Left renal cortex interstitium (tissue), 4 donors: ENCODE measurements around the gene VEGFA. TPM values are rescaled to one million over a fixed set of nuclear protein-coding genes. Genes with fewer than 3 reads are reported as not detected.

ENCODE experiments used
- DNase-seq, 4 donors: peaks; one replicate each; pipeline ENCODE4 v3.0.0-alpha.2; 2013; ENCODE audit warnings: low read depth in 4 of 4, low spot score in 2 of 4, missing footprints in 1 of 4
- polyA plus RNA-seq, 4 donors: library from polyadenylated mRNA; unstranded; fragments of 120-200 nt; gene quantifications; one replicate each; pipeline ENCODE4 v1.2.1, GENCODE V29; 2013; ENCODE audit not compliant: insufficient read length in 4 of 4

VEGFA gene
- polyA plus RNA-seq, 4 donors = 222 to 402 (median 302) TPM

DNA sequence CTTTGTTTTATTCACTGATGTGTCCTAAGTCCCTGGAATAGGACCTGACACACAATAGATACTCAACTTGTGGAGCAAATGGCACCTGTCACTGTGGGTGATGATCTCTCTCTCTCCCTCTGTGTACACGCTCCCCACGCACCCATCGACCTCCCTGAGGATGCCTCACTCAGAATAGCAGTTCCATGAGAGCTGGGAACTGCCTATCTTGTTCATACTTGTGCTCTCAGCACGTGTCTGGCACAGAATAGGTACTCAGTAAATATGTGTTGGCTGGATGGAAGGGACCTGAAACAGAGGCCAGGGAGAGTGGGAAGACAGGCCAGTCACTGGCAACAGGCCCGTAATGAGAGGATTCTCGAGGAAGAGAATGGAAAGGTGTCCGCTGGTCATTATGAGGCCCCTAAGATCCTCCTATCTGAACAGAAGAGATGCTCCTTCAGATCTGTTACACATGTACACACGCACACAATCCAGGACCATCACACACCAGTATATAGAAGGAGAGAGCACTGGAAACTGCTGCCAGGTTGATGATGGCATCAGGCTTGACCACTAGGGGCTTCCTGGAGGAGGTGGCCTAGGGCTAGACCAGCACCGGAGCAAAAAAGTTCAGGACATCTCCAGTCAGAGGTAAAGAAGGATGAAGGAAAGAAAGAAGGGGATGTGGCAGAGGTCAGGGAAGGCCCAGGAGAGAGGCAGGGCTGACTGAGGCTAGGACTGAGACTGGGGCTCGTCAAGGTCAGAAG is 30.9 kb downstream of the VEGFA start:
- no peak for DNase-seq

- no peak for DNase-seq
Observed at GRCh38 chr6:43801495-43802181, 31.6 kb downstream of the VEGFA start.

- DNase-seq = no peak
Observed at GRCh38 chr6:43803055-43803782, 33.2 kb downstream of the VEGFA start.

DNA sequence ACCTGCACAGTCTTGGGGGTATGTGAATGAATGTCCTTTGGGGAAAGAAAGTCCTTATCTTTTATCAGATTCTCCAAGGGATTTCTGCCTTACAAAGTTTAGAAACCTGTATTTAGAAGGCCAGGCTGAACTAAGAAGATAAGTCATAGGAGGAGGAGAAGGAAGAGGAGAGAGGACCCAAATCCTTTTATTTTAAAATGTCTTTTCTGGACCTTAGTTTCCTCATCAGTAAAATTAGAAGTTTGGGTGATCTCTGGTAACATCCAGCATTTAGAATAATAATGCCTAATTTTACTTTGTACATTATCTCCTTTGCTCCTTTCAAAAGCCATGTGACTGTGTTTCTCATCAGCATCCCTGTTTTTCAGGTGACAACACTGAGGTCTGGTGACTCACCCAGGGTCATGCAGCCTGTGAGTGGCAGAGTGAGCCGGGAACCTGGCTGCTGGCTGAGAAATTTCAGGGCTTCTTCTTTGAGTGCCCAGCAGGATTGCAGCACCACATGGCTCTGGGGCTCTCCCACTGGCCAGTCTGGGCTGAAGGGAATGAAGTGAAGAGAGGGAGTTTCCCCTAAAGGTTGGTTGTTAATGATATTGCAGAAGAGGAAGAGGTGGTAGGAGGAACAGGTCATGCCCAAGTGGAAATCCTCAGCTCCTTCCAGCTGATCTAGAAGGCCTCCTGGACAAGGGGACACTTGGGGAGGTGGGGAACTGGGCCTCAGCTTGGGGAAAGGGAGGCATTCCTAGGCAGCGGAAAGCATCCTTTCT is 34.0 kb downstream of the VEGFA start:
- no peak for DNase-seq

GRCh38 chr6:43804550-43805223 is 34.7 kb downstream of the VEGFA start:
- no peak for DNase-seq

- no peak for DNase-seq
Observed at GRCh38 chr6:43805699-43806042, 35.7 kb downstream of the VEGFA start.

- DNase-seq = no peak
Observed at GRCh38 chr6:43806043-43806757, 36.2 kb downstream of the VEGFA start.

DNA sequence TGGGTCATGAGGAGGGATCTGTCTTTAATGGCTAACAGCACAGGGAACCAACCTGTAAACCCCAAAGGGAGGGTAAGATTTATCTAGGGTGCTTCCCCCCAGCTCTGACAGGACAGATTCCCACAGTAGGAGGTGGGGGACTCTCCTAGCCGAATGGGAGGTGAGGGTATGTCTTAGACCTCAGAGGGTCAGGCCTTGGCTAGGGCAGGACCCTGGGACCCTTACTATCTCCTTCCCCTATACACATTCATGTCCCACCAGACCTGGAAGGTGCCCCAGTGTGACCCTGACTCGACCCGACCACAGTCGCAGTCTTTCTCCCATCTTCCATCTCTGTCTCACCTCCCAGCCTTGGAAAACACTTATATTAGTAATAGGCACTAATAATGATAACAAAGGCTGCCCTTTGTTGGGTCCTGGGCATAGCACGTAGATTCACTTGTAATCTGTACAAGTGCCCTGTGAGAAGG is 36.8 kb downstream of the VEGFA start:
- DNase-seq = no peak

DNA sequence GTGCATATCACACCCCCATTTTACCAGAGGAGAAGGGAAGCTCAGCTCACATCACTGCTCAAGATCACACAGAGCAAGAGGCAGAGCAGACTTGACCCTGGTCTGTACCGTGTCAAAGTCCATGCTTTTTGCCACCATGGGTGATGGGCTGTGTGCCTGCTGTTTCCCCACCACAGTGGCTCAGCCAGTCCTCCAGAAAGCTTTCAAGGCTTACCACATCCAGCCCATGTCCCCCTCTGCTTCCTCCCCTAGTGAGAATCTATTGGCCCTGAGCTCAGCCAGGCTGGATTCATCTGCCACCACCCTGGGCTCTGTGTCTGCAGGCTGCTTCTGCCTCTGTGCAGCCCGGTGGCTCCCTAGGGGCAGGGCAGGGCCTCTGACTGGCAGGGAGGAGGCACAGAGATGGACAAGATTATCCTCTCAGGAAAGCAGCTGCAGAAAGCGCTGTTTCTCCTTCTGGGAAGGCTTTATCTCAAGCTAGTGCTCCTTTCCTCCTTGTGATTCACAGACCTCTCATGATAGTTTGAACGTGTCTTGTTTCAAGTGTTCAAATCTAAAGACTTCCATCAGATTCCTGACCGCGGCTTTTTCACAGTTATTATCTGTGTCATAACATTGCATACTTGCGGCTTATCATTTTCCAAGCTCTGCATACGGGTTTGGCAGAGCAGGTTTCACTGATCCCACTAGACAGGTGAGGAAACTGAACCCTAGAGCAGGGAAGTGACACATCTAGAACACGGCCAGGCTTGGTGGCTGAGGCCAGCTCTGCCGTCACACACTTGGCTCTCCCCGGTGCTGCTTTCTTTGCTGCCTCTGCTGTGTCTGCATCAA is 37.4 kb downstream of the VEGFA start:
- no peak for DNase-seq

DNA sequence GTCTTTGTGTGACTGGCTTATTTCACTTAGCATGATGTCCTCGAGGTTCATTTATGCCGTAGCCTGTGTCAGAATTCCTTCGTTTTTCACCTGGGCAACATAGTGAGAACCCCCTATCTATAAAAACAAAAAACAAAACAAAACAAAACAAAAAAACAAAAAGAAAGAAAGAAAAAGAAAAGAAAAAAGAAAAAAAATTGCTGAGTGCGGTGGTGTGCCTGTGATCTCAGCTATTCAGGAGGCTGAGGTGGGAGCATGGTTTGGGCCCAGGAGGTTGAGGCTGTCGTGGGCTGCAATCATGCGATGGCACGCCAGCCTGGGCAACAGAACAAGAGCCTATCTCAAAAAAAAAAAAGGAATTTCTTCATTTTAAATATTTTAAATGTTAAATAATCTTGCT is 38.4 kb downstream of the VEGFA start:
- DNase-seq = no peak

DNA sequence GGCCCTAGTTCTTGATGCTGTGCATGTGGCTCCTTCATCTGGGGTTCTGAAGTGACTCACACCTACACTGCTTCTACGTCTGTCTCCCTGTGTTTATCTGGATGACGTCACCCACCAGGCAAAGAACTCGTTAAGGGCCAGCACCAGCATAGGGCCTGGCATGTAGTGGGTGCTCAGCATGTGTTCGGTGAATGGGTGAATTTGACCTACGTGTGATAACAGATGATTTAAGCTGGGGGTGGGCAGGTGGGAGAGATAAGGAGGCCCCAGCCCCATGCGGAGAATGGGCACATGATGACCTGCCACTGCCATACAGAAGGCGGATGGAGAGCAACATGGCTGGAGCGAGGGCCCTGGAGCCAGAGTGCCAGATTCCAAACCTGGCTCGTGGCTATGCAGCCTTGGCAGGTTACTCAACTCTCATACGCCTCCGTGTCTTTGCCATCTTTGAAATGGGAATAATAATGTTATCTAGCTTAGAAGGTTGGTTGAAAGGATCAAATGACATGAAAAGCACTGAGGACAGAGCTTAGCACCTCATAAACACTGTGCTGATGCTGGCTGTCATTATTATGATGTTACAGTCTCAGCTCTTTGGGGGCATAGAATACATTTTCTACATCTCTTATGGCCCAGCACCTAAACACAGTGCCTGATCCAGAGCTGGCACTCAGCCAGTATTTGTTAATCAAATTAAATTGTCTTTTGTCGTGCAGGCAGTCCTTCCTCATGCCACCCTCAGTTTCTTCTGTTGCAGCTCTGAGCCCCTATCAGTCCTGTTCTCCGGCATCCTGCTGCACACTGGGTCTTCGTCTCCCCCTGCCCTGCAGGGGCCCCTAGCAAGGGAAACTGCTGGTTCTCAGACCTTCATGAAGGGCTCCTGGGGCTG is 39.6 kb downstream of the VEGFA start:
- DNase-seq = no peak

DNA sequence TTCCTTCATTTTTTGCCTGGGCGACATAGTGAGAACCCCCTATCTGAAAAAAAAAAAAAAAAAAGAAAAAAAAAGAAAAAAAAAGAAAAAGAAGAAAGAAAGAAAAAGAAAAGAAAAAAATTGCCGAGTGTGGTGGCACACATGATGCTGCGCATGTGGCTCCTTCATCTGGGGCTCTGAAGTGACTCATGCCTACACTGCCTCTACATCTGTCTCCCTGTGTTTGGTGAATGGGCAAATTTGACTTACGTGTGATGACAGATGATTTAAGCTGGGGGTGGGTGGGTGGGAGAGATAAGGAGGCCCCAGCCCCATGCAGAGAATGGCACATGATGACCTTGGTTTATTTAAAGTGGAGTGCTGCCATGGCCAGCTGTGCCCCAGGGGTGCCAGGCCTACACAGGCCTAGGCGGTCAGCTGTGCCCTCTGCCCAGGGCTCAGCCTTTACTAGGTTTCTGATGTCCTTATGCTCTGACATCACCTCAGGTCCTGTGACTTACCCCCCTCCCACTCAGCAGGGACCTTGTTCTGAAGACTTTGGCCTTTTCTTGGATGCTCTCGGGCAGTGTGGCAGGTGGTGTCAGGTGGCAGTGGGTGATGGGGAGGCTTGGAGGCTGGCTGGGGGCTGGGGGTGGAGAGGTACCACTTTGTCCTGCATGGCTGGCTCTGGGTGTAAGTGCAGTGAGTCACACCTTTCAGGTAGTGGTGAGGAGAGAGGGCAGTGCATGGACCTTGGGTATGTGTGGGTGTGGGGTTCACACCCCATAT is 41.1 kb downstream of the VEGFA start:
- no peak for DNase-seq

GRCh38 chr6:43811733-43812099 is 41.7 kb downstream of the VEGFA start:
- no peak for DNase-seq

DNA sequence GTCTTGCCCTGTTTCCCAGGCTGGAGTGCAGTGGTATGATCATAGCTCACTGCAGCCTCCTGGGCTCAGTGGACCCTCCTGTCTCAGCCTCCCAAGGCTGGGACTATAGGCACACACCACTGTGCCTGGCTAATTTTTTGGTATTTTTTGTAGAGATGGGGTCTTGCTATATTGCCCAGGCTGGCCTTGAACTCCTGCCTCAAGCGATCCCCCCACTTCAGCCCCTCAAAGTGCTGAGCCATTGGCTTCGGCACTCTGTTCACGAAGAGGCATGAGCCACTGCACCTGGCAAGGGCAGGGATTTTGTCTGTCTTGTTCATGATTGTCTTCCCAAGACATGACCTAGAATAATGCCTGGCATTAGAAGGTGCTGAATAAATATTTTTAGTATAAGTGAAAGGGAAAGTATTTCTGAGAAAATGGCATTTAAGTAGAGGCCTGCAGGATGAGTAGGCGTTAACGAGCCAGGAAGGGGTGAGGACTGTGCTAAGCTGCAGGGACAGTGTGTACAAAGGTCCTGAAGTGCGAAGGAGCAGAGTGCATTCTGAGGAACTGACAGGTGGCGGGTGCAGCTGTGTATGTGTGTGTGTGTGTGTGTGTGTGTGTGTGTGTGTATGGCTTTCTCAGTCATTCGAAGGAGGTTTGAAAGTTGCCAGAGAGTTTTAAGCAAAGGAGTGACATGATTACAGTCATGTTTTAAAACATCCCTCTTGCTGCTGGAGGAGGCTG is 43.0 kb downstream of the VEGFA start:
- no peak for DNase-seq

GRCh38 chr6:43814111-43814510 is 44.1 kb downstream of the VEGFA start:
- DNase-seq = no peak

DNA sequence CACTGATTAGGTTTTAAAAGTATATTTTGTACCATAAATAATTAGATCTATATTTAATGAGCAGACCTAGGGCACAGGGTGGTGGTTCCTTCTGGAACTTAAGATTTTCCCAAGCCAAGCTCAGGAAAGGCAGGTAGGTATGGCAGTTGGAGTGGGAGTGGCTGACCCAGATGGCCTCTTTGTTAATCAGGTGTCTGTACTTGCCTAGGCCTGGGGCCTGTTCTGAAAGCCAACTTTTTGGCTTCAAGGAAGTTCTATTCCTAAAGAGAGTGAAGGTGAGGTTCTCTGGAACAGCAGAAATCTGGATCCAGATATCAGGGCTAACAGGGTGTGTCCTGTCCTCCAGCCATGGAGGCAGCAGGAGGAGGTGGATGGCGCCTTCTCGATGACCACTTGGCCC is 44.9 kb downstream of the VEGFA start:
- DNase-seq = no peak
